HG02852 (cell line): Measurements from ENCODE around the gene FBP2.
"Not testable (repeated sequence)": the region's sequence is repeated elsewhere in the genome, so short reads cannot be mapped to it uniquely, and the experiment has no call there.

Experiments used
- ATAC-seq: cut with Tn5 transposase; IDR thresholded peaks from one replicate; pipeline ENCODE4 v1.9.1; 2021; ENCODE audit warnings: mild to moderate bottlenecking, moderate library complexity; ENCODE audit not compliant: unreplicated experiment

Gene FBP2

GRCh38 chr9:94564279-94564678 is 29.3 kb downstream of the FBP2 start:
- ATAC-seq, result not testable (repeated sequence)

- ATAC-seq, result no peak
Observed at GRCh38 chr9:94563548-94563947, 30.1 kb downstream of the FBP2 start.

- ATAC-seq, result no peak
Observed at GRCh38 chr9:94560237-94560636, 33.4 kb downstream of the FBP2 start.

GRCh38 chr9:94557376-94557775 is 36.2 kb downstream of the FBP2 start:
- no peak for ATAC-seq

GRCh38 chr9:94554439-94555331 is 38.9 kb downstream of the FBP2 start, which contains the start of gene PCAT7:
PCAT7 (plus strand) TSS chr9:94555083.
- no peak for ATAC-seq

- ATAC-seq, result no peak
Observed at GRCh38 chr9:94554078-94554438, 39.6 kb downstream of the FBP2 start.

GRCh38 chr9:94553029-94553938 is 40.3 kb downstream of the FBP2 start:
- no peak for ATAC-seq

GRCh38 chr9:94545940-94546339 is 47.7 kb downstream of the FBP2 start:
- no peak for ATAC-seq

- ATAC-seq, result not testable (repeated sequence)
Observed at GRCh38 chr9:94544335-94544734, 49.3 kb downstream of the FBP2 start.

GRCh38 chr9:94538908-94539307 is 54.7 kb downstream of the FBP2 start:
- ATAC-seq, result no peak

GRCh38 chr9:94534901-94535300 is 58.7 kb downstream of the FBP2 start:
- ATAC-seq, result no peak

GRCh38 chr9:94533601-94534000 is 60.0 kb downstream of the FBP2 start:
- no peak for ATAC-seq

GRCh38 chr9:94533155-94533554 is 60.5 kb downstream of the FBP2 start:
- ATAC-seq, result no peak

GRCh38 chr9:94528886-94529285 is 64.7 kb downstream of the FBP2 start:
- ATAC-seq, result no peak

GRCh38 chr9:94526951-94527350 is 66.7 kb downstream of the FBP2 start:
- ATAC-seq, result no peak

- no peak for ATAC-seq
Observed at GRCh38 chr9:94526271-94526670, 67.4 kb downstream of the FBP2 start.

GRCh38 chr9:94525396-94526035 is 68.1 kb downstream of the FBP2 start:
- no peak for ATAC-seq

- ATAC-seq, result no peak
Observed at GRCh38 chr9:94517254-94517653, 76.4 kb downstream of the FBP2 start.

GRCh38 chr9:94514722-94515121 is 78.9 kb downstream of the FBP2 start:
- no peak for ATAC-seq

GRCh38 chr9:94511955-94512265 is 81.7 kb downstream of the FBP2 start:
- ATAC-seq, result no peak

GRCh38 chr9:94511134-94511954 is 82.3 kb downstream of the FBP2 start:
- no peak for ATAC-seq
